ENCODE data around the gene ITGB2. TPM values are rescaled to one million over a fixed set of nuclear protein-coding genes. Genes with fewer than 3 reads are reported as not detected.
A peak's percentile ranks its signal among the peaks of the same experiment; 100 is the strongest.

The ITGB2 gene
- total RNA-seq, 2 donors from 2014 or later, result 16.7 to 63.6 TPM

- peak overlapping the region; percentile 52 to 72 for H3K27ac ChIP-seq
- no peak for DNase-seq (ENCODE audit: low spot score)
- peaks cover 0 to 67% of the 10 kb centered on the region in 2 donors for H3K4me1 ChIP-seq
- H3K9me3 ChIP-seq, result no peaks in the 10 kb centered on the region
- TF ChIP-seq CTCF (IDR thresholded peaks at IDR 0.05), result no peak
- H3K4me3 ChIP-seq, result no peak overlapping the region
- no peaks in the 10 kb centered on the region for H3K27me3 ChIP-seq
- peaks cover 19% of the 10 kb centered on the region for H3K36me3 ChIP-seq
Measured at GRCh38 chr21:44966135-44967081, 45.7 kb upstream of the ITGB2 start.

GRCh38 chr21:44965251-44966022 lies 44.7 kb upstream of the ITGB2 start:
- peak overlapping the region in 1 of 2 donors; percentile 24 for H3K27ac ChIP-seq
- no peak for DNase-seq (ENCODE audit: low spot score)

GRCh38 chr21:44964381-44964780 lies 43.7 kb upstream of the ITGB2 start:
- Histone ChIP-seq H3K36me3 (peaks cover 17% of the 10 kb centered on the region), H3K27me3 (no peaks in the 10 kb centered on the region), H3K4me1 (peaks cover 0 to 61% of the 10 kb centered on the region in 2 donors), H3K9me3 (no peaks in the 10 kb centered on the region), H3K4me3 (no peak overlapping the region), H3K27ac (no peak overlapping the region)
- DNase-seq (ENCODE audit: low spot score), result no peak
- TF ChIP-seq CTCF (IDR thresholded peaks at IDR 0.05), result no peak

More at GRCh38 chr21:44965251-44966022, 44.7 kb upstream of the ITGB2 start:
- no peak for TF ChIP-seq CTCF (IDR thresholded peaks at IDR 0.05)
- H3K27me3 ChIP-seq, result no peaks in the 10 kb centered on the region
- no peak overlapping the region for H3K4me3 ChIP-seq
- H3K36me3 ChIP-seq, result peaks cover 19% of the 10 kb centered on the region
- H3K9me3 ChIP-seq, result no peaks in the 10 kb centered on the region
- peaks cover 0 to 61% of the 10 kb centered on the region in 2 donors for H3K4me1 ChIP-seq

- H3K9me3 ChIP-seq, result no peaks in the 10 kb centered on the region
- peaks cover 0 to 63% of the 10 kb centered on the region in 2 donors for H3K4me1 ChIP-seq
- peak overlapping the region; percentile 54 to 82 for H3K27ac ChIP-seq
- peaks cover 5% of the 10 kb centered on the region for H3K36me3 ChIP-seq
- H3K27me3 ChIP-seq, result no peaks in the 10 kb centered on the region
- no peak for TF ChIP-seq CTCF (IDR thresholded peaks at IDR 0.05)
- DNase-seq (ENCODE audit: low spot score), result no peak
- no peak overlapping the region for H3K4me3 ChIP-seq
Measured at GRCh38 chr21:44962403-44962966, 41.8 kb upstream of the ITGB2 start.

- DNase-seq (ENCODE audit: low spot score), result no peak
- peaks cover 0 to 55% of the 10 kb centered on the region in 2 donors for H3K4me1 ChIP-seq
- H3K27ac ChIP-seq, result peak overlapping the region; percentile 82 to 91
Measured at GRCh38 chr21:44960141-44961092, 39.7 kb upstream of the ITGB2 start.

More at GRCh38 chr21:44960141-44961092, 39.7 kb upstream of the ITGB2 start:
- Histone ChIP-seq H3K27me3 (no peaks in the 10 kb centered on the region), H3K9me3 (no peaks in the 10 kb centered on the region), H3K36me3 (no peaks in the 10 kb centered on the region), H3K4me3 (no peak overlapping the region)
- no peak for TF ChIP-seq CTCF (IDR thresholded peaks at IDR 0.05)
